A673 (cell line): ENCODE results near the gene INSR. TPM values are rescaled to one million over a fixed set of nuclear protein-coding genes. Genes with fewer than 3 reads are reported as not detected.
"Not testable (repeated sequence)": the region's sequence is repeated elsewhere in the genome, so short reads cannot be mapped to it uniquely, and the experiment has no call there.

Experiments
- BruUV-seq: library from RNA; stranded (reverse); fragments of 400-500 nt; replicated peaks from 2 replicates; lab custom pipeline; 2021; lab: Mats Ljungman, UMichigan
- CTCF ChIA-PET: fragments of 300-600 bp; sonication (Branson Sonifier 250); formaldehyde crosslinking; loops from one replicate; lab custom pipeline; 2022; ENCODE audit warnings: antibody characterized with exemption; lab: Charles Lee
- POLR2A ChIA-PET: fragments of 300-600 bp; sonication (Branson Sonifier 250); formaldehyde crosslinking; loops from one replicate; lab custom pipeline; 2022; ENCODE audit warnings: antibody characterized with exemption; ENCODE audit not compliant: low non-redundant PET; lab: Charles Lee
- DNase-seq: peaks from one replicate; pipeline ENCODE4 v3.0.0-alpha.2; 2015; ENCODE audit warnings: low spot score
- H3K27ac ChIP-seq: fragments of 200-600 bp; sonication (generic); 2 replicates; pipeline ENCODE4 v1.5.1; 2016; ENCODE audit warnings: mixed run types, low read depth, mild to moderate bottlenecking, mixed read lengths, antibody characterized with exemption, low read length; ENCODE audit not compliant: poor library complexity, severe bottlenecking
- H3K27me3 ChIP-seq: fragments of 200-600 bp; sonication (generic); replicated peaks from 2 replicates; pipeline ENCODE4 v1.6.1; 2017; ENCODE audit warnings: mixed run types, low read depth, mild to moderate bottlenecking, mixed read lengths, antibody characterized with exemption, low read length; ENCODE audit not compliant: insufficient read depth, poor library complexity
- H3K36me3 ChIP-seq: fragments of 200-600 bp; sonication (generic); 2 replicates; pipeline ENCODE4 v1.6.1; 2016; ENCODE audit warnings: mixed run types, mild to moderate bottlenecking, mixed read lengths, antibody characterized with exemption, low read length; ENCODE audit not compliant: insufficient read depth, poor library complexity, severe bottlenecking
- H3K4me1 ChIP-seq: fragments of 200-600 bp; sonication (generic); 2 replicates; pipeline ENCODE4 v1.6.1; 2017; ENCODE audit warnings: mixed run types, mild to moderate bottlenecking, mixed read lengths, antibody characterized with exemption, low read length; ENCODE audit not compliant: insufficient read depth, poor library complexity, severe bottlenecking
- H3K4me3 ChIP-seq: fragments of 200-600 bp; sonication (generic); 2 replicates; pipeline ENCODE4 v1.5.1; 2016; ENCODE audit warnings: low read depth, mixed run types, mild to moderate bottlenecking, mixed read lengths, low read length; ENCODE audit not compliant: poor library complexity, severe bottlenecking
- H3K9me3 ChIP-seq: fragments of 200-600 bp; sonication (generic); 2 replicates; pipeline ENCODE4 v1.6.1; 2016; ENCODE audit warnings: mixed run types, low read depth, mild to moderate bottlenecking, mixed read lengths, antibody characterized with exemption, low read length; ENCODE audit not compliant: poor library complexity, severe bottlenecking
- EZH2 ChIP-seq: fragments of 200-600 bp; sonication (generic); IDR thresholded peaks from 2 replicates; pipeline ENCODE4 v1.6.1; 2017; ENCODE audit warnings: borderline replicate concordance, low read depth, mild to moderate bottlenecking, mixed read lengths, antibody characterized with exemption, low read length; ENCODE audit not compliant: poor library complexity, severe bottlenecking
- intact Hi-C: fragments of 100-400 bp; cut with micrococcal nuclease; formaldehyde crosslinking; loops from one replicate; pipeline ENCODE4 v1.10.0; 2022; ENCODE audit not compliant: unreplicated experiment
- total RNA-seq: library from RNA; stranded (reverse); gene quantifications from 2 replicates; pipeline ENCODE4 v1.2.3, GENCODE V29; 2021
- TF ChIP-seq, protein P1 (sequence below): fragments of 300-800, 200-600 bp; sonication (generic); conservative IDR thresholded peaks from 2 replicates; pipeline ENCODE4 v1.5.1; 2017; ENCODE audit warnings: low read depth, mild to moderate bottlenecking, antibody characterized with exemption, low read length, moderate library complexity, mixed read lengths

Gene INSR
- total RNA-seq, 1 experiment from 2014 or later = 12.9 TPM

DNA sequence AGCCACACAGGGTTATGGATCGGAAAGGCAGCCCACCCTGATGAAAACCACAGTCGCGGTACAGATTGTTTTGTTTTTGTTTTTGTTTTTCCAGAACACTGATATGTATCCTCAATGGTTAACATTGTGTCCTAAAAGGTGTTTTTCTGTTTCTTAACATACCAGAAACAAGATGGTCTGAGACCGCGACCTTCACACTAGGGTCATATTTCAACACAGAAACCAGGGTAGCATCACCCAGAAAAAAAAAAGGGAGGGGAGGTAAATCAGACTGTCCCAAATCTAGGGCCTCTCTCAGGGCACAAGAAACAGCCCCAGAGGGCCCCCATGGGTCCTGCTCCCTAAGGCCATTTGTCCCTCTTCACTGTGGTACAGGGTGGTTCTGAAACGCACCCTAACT, 66.5 kb downstream of the INSR start:
- intact Hi-C loops = no loop called here
- no peak for TF ChIP-seq EZH2
- no peaks in the 10 kb centered on the region for H3K4me1 ChIP-seq
- ChIA-PET CTCF (no interaction called here), POLR2A (no interaction called here)
- no TSS peak for BruUV-seq
- no peak overlapping the region for H3K27ac ChIP-seq
- no peaks in the 10 kb centered on the region for H3K36me3 ChIP-seq
- no peak for DNase-seq
- no peaks in the 10 kb centered on the region for H3K9me3 ChIP-seq
- H3K27me3 ChIP-seq = no peaks in the 10 kb centered on the region
- H3K4me3 ChIP-seq = no peak overlapping the region

DNA sequence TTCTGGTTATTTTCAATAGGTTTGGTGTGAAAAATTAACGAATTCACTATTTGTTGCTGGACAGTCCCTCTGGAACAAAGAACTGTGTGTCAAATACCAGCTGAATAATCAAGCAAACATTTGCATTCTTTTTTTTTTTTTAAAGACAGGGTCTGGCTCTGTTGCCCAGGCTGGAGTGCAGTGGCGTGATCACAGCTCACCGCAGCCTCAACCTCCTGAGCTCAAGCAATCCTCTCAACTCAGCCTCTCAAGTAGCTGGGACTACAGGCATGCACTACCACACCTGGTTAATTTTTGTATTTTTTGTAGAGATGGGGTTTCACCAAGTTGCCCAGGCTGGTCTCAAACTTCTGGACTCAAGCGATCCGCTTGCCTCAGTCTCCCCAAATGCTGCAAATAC, 67.1 kb downstream of the INSR start:
- H3K4me1 ChIP-seq, H3K9me3 ChIP-seq, intact Hi-C loops, H3K27ac ChIP-seq, H3K36me3 ChIP-seq, BruUV-seq, H3K4me3 ChIP-seq, H3K27me3 ChIP-seq, POLR2A ChIA-PET, DNase-seq: not testable (repeated sequence)
- CTCF ChIA-PET = interaction anchor here (0.6 kb wide), 1 partner anchor 127 kb away, joined by 18 read pairs; no protein-coding TSS in a partner anchor

DNA sequence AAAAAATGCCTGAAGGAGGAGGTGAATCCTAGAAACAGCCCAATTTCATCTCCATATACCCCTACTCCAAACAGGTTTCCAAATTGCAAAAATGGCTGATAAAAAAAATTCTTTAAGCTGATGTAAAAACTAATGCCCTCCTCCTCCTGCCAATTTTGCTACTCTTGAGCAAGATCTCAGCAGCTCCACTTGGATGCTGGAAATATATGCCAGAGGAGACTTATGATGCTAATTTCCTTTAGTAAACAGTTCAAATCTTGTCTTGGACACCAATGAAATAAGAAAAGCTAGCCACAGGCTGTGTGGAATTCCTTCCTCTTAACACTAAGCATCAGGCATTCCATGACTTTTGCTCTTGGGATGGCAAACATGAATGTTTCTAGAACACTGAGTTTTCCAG, 67.5 kb downstream of the INSR start:
- Histone ChIP-seq H3K4me1 (no peaks in the 10 kb centered on the region), H3K9me3 (no peaks in the 10 kb centered on the region), H3K27me3 (no peaks in the 10 kb centered on the region), H3K4me3 (no peak overlapping the region), H3K27ac (no peak overlapping the region), H3K36me3 (no peaks in the 10 kb centered on the region)
- no TSS peak for BruUV-seq
- DNase-seq = no peak
- TF ChIP-seq EZH2 = no peak
- TF ChIP-seq, protein P1, sequence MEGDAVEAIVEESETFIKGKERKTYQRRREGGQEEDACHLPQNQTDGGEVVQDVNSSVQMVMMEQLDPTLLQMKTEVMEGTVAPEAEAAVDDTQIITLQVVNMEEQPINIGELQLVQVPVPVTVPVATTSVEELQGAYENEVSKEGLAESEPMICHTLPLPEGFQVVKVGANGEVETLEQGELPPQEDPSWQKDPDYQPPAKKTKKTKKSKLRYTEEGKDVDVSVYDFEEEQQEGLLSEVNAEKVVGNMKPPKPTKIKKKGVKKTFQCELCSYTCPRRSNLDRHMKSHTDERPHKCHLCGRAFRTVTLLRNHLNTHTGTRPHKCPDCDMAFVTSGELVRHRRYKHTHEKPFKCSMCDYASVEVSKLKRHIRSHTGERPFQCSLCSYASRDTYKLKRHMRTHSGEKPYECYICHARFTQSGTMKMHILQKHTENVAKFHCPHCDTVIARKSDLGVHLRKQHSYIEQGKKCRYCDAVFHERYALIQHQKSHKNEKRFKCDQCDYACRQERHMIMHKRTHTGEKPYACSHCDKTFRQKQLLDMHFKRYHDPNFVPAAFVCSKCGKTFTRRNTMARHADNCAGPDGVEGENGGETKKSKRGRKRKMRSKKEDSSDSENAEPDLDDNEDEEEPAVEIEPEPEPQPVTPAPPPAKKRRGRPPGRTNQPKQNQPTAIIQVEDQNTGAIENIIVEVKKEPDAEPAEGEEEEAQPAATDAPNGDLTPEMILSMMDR = no peak
- CTCF ChIA-PET = interaction anchor here (0.6 kb wide), 1 partner anchor 128 kb away, joined by 18 read pairs; no protein-coding TSS in a partner anchor
- intact Hi-C loops = no loop called here
- POLR2A ChIA-PET = no interaction called here

DNA sequence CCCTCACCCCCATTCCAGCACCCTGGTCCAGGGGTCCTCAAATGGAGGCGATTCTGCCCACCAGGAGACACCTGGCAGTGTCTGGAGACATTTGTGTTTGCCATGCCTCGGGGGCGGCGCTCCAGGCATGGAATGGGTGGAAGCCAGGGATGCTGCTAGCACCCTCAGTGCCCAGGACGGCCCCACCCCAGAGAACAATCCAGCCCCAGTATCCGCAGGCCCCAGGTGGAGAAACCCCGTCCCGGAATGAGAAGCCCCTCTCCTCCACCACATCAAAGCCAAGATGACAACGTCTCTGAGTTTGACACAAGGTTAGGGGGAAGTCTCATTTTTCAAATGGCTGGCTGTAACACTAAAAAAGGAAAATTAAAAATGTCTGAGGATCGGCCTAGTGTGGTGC, 68.5 kb downstream of the INSR start:
- no peak for DNase-seq
- TF ChIP-seq EZH2 = no peak
- TF ChIP-seq, protein P1 = no peak
- Histone ChIP-seq H3K4me1 (no peaks in the 10 kb centered on the region), H3K36me3 (no peaks in the 10 kb centered on the region), H3K27me3 (no peaks in the 10 kb centered on the region), H3K4me3 (no peak overlapping the region), H3K9me3 (no peaks in the 10 kb centered on the region), H3K27ac (no peak overlapping the region)
- intact Hi-C loops = no loop called here
- BruUV-seq = no TSS peak
- ChIA-PET POLR2A (no interaction called here), CTCF (no interaction called here)
